GM12875 (cell line): ENCODE results near the gene WIF1.

Source experiments
- H3K4me3 ChIP-seq: one replicate; pipeline ENCODE4 v1.5.1; 2011; ENCODE audit warnings: low read depth, low read length, control low read depth
- TF ChIP-seq, protein P1 (sequence below): IDR thresholded peaks from 2 replicates; pipeline ENCODE4 v1.5.1; 2011; ENCODE audit warnings: low read depth, mild to moderate bottlenecking, control low read depth, inconsistent platforms, low read length, moderate library complexity, borderline replicate concordance; ENCODE audit not compliant: insufficient read depth

WIF1 gene

DNA sequence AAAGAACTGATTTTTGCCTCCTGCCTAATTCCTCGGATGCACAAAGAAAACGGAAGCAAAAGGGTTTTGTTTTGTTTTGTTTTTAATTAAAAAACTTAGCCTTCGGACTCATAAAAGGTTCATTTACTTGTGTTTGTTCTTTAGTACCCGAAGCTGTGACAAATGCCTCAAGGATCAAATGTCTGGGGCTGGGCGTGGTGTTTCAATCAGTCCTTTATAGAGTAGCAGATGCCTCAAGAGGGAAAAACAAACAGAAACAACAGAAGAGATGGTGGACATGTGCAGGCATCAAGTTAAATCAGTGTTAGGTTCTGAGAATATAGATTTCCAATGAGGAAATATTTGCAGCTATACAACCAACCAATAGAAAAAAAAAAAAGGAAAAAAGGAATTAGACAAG lies 1.6 kb upstream of the WIF1 start:
- H3K4me3 ChIP-seq: no peak overlapping the region
- TF ChIP-seq, protein P1, sequence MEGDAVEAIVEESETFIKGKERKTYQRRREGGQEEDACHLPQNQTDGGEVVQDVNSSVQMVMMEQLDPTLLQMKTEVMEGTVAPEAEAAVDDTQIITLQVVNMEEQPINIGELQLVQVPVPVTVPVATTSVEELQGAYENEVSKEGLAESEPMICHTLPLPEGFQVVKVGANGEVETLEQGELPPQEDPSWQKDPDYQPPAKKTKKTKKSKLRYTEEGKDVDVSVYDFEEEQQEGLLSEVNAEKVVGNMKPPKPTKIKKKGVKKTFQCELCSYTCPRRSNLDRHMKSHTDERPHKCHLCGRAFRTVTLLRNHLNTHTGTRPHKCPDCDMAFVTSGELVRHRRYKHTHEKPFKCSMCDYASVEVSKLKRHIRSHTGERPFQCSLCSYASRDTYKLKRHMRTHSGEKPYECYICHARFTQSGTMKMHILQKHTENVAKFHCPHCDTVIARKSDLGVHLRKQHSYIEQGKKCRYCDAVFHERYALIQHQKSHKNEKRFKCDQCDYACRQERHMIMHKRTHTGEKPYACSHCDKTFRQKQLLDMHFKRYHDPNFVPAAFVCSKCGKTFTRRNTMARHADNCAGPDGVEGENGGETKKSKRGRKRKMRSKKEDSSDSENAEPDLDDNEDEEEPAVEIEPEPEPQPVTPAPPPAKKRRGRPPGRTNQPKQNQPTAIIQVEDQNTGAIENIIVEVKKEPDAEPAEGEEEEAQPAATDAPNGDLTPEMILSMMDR: no peak

DNA sequence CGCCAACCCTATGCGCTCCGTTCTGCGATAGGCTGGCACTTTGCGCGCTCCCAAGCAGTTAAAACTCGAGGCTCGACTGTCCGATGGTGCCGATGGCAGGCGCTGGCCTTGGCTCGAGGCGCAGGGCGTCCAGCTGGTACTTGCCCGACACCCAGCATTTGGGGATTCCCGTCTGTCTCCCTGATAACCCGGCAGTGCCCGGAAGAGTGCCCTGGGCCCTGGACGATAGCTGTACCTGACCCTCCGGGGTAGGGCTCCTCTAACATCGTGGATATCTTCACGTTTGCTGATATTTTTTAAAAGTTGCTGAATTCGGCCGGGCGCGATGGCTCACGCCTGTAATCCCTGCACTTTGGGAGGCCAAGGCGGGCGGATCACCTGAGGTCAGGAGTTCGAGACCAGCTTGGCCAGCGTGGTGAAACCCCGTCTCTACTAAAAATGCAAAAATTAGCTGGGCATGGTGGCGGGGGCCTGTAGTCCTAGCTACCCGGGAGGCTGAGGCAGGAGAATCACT lies 908 bp upstream of the WIF1 start:
- TF ChIP-seq, protein P1: no peak
- H3K4me3 ChIP-seq: no peak overlapping the region

DNA sequence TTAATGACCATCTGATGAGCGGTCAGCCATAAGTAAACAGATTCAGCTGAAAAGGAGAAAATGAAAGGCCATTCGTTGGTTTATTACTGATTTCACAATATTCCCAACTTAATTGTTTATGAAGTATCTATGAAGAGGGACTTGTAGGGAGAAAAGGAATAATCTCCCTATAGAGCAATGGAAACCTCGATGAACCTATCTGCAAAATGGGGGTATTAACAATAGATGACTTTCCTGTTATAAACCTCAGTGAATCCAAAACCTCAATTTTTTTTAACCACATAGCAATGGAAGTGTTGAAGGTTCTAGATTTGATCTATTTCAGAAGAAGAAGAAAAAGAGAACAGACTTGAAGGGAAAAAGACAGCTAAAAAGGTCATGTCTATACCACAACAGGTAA lies 2.0 kb downstream of the WIF1 start:
- H3K4me3 ChIP-seq: no peak overlapping the region
- TF ChIP-seq, protein P1: no peak

DNA sequence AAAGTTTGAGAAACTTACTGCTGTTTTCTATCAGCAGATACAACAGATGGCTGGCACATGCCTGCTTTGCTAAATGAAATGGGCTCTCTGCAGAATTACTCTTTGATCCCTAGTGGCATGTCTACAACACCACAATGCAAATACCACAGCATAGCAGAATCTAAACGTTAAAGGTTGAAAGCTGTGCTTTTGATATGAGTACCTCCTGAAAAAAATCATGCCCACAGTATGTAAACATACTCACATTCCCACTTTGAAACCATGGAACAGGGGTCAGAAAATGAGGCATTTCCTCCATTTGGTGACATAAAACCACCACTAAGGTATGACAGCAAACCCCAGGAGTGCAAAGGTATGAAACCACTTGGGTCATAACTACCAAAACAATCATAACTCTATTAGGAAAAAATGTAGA lies 7.5 kb downstream of the WIF1 start:
- H3K4me3 ChIP-seq: no peak overlapping the region
- TF ChIP-seq, protein P1: no peak

DNA sequence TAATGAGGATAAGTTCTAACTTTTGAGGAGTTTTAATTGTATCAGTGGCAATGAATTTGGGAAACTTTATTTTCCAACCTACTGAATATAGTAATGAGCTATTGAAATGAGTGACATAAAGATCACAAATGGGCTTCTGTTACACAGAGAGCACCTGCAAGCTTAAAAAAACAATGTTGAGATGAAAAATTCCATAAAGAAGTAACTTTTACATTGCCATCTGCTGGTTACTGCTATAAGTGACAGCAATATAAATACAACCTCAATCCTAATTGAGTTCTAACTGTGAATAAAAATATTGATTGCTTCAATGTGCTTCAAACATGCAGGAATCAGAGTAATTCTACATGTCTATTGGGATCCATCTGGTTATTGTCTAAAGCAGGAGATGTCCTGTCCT lies 14.2 kb downstream of the WIF1 start:
- TF ChIP-seq, protein P1: no peak
- H3K4me3 ChIP-seq: no peak overlapping the region

DNA sequence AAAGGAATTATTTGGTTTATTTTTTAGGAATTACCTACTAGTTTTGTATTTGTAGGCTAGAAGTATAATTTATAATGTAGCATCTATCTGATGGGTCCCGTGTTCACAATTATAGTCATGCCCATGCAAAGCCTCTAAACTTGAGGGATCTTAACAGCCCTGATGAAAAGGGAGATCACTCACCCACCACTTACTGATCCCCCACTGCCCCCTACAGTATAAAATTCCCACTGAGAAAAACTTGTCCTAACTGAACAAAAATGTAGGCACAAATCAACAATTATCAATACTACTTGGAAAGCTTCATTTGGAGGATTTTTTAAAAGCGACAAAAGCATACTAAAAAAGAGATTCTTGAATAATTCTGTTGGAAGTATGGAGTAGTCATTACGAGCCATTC lies 21.0 kb downstream of the WIF1 start:
- TF ChIP-seq, protein P1: peak; percentile 8; the same call in 1 of the 2 replicates
- H3K4me3 ChIP-seq: no peak overlapping the region

DNA sequence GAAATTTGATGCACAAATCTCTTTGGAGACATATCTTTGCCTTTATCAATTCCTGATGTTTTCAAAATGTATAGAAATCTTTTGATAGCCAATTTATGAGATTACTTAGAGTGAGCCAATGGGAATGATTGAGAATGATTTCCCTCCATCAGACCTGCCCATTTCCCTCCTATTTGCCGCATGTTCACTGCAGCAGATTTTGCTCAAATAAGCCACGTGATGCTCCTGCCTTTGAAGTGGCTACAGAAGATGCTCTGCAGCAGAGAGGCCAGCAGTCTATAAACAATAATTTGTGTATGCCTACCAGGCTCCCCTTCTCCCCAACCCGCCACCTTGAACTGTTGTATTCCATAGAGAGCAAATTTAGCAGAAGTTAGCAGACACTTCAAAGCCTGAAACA lies 21.9 kb downstream of the WIF1 start:
- TF ChIP-seq, protein P1: no peak
- H3K4me3 ChIP-seq: no peak overlapping the region
